ENCODE results near the gene RBP5. TPM values are rescaled to one million over a fixed set of nuclear protein-coding genes. Genes with fewer than 3 reads are reported as not detected.

RBP5 gene
- total RNA-seq, 1 experiment from 2014 or later, result 2.7 TPM

DNA sequence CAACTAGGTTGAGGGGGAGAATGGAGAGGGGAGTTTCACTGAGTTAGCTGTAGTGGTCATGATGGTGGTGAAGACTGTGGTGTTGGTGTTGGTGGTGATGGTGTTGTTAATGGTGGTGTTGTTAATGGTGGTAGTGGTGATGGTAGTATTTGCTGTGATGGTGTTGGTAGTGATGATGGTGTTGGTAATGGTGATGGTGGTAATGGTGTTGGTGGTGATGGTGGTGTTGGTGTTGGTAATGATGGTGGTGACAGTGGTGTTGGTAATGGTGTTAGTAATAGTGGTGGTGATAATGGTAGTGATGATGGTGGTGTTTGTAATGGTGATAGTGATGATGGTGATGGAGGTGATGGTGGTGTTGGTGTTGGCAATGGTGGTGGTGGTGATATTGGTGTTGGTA lies 45.6 kb downstream of the RBP5 start:
- H3K79me1 ChIP-seq (ENCODE audit: insufficient read depth, low read depth, low read length, poor library complexity, severe bottlenecking), result no peaks in the 10 kb centered on the region
- Mint-ChIP-seq H3K27me3 (ENCODE audit: low read depth) (no peaks in the 10 kb centered on the region), H3K27ac (no peak overlapping the region), H3K9me3 (peaks cover 5% of the 10 kb centered on the region in 2 experiments), H3K4me3 (no peak overlapping the region), H3K4me1 (no peaks in the 10 kb centered on the region), H3K36me3 (ENCODE audit: insufficient read depth in 1 of 3, low read depth in 3 of 3) (peaks cover 5 to 12% (median 12%) of the 10 kb centered on the region in 3 experiments)
- H3K4me1 ChIP-seq (ENCODE audit: insufficient read depth, low read length), result no peaks in the 10 kb centered on the region
- H2BK20ac ChIP-seq (ENCODE audit: low read depth, low read length, poor library complexity, severe bottlenecking), result no peak overlapping the region
- no peak overlapping the region for H4K5ac ChIP-seq (ENCODE audit: insufficient read length, low read depth, low read length)
- H3K27me3 ChIP-seq (ENCODE audit: insufficient read depth, low read length), result no peaks in the 10 kb centered on the region
- H3K23ac ChIP-seq (ENCODE audit: insufficient read length, low read depth, low read length), result no peak overlapping the region
- no peak overlapping the region for H4K91ac ChIP-seq (ENCODE audit: insufficient read length, low read depth, low read length)
- no peaks in the 10 kb centered on the region for H4K20me1 ChIP-seq (ENCODE audit: control insufficient read depth, insufficient read depth, insufficient read length)
- no peak overlapping the region for H2BK120ac ChIP-seq (ENCODE audit: low read depth, low read length, poor library complexity, severe bottlenecking)
- no peak overlapping the region for H3K18ac ChIP-seq (ENCODE audit: insufficient read length, low read depth, low read length)
- no peak overlapping the region for H2BK5ac ChIP-seq (ENCODE audit: insufficient read length, low read length)
- no peak overlapping the region for H3K27ac ChIP-seq (ENCODE audit: insufficient read length, low read depth, low read length)
- TF ChIP-seq, protein P1, sequence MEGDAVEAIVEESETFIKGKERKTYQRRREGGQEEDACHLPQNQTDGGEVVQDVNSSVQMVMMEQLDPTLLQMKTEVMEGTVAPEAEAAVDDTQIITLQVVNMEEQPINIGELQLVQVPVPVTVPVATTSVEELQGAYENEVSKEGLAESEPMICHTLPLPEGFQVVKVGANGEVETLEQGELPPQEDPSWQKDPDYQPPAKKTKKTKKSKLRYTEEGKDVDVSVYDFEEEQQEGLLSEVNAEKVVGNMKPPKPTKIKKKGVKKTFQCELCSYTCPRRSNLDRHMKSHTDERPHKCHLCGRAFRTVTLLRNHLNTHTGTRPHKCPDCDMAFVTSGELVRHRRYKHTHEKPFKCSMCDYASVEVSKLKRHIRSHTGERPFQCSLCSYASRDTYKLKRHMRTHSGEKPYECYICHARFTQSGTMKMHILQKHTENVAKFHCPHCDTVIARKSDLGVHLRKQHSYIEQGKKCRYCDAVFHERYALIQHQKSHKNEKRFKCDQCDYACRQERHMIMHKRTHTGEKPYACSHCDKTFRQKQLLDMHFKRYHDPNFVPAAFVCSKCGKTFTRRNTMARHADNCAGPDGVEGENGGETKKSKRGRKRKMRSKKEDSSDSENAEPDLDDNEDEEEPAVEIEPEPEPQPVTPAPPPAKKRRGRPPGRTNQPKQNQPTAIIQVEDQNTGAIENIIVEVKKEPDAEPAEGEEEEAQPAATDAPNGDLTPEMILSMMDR (conservative IDR thresholded peaks at IDR 0.05), result no peak
- no peak overlapping the region for H3T11ph ChIP-seq (ENCODE audit: low read length)
- H3K56ac ChIP-seq (ENCODE audit: insufficient read length, low read depth, low read length), result no peak overlapping the region
- no peak overlapping the region for H3K4ac ChIP-seq (ENCODE audit: low read depth, low read length)
- DNase-seq, result no peak
- no peak overlapping the region for H4K8ac ChIP-seq (replicated peaks; ENCODE audit: insufficient read length, low read depth, low read length)
- H3K9me3 ChIP-seq (ENCODE audit: control insufficient read depth, low read depth, low read length), result no peaks in the 10 kb centered on the region
- no peak overlapping the region for H2AFZ ChIP-seq (ENCODE audit: low read length)
- H2BK15ac ChIP-seq (ENCODE audit: low read depth, low read length), result no peak overlapping the region
- no peak overlapping the region for H3K14ac ChIP-seq (ENCODE audit: insufficient read depth, low read length)
- H3K4me2 ChIP-seq (ENCODE audit: insufficient read depth, insufficient read length, low read length), result no peak overlapping the region
- no peaks in the 10 kb centered on the region for H3K79me2 ChIP-seq (ENCODE audit: insufficient read depth, low read length)
- H3K9ac ChIP-seq (ENCODE audit: extremely low read depth, insufficient read length, low read length), result no peak overlapping the region
- no peak overlapping the region for H2AK5ac ChIP-seq (ENCODE audit: insufficient read length, low read length)
- H2BK12ac ChIP-seq (ENCODE audit: insufficient read length, low read depth, low read length), result no peak overlapping the region
- no peaks in the 10 kb centered on the region for H3K23me2 ChIP-seq (ENCODE audit: insufficient read length, low read depth, low read length, poor library complexity, severe bottlenecking)
